Common myeloid progenitor, CD34-positive (primary cell): ENCODE results near the gene TMEM86B.
A peak's percentile ranks its signal among the peaks of the same experiment; 100 is the strongest.

Experiments used
- CTCF ChIA-PET: fragments of 350-600 bp; sonication (Branson Sonifier 250); formaldehyde crosslinking; loops from one replicate; lab custom pipeline; 2021; ENCODE audit warnings: antibody characterized with exemption; lab: Charles Lee
- POLR2A ChIA-PET: fragments of 350-600 bp; sonication (Branson Sonifier 250); formaldehyde crosslinking; loops from one replicate; lab custom pipeline; 2021; ENCODE audit warnings: antibody characterized with exemption; lab: Charles Lee
- DNase-seq, 3 donors: peaks; one replicate each; pipeline versions ENCODE4 v3.0.0 to v3.0.0-alpha.2; 2013
- H3K27ac ChIP-seq, 2 experiments: 1 replicate in 1 of 2; 2 replicates in 1 of 2; pipeline ENCODE4 v1.7.0; 2013; ENCODE audit warnings: inconsistent platforms in 2 of 2, low read length in 2 of 2, mild to moderate bottlenecking in 2 of 2, low read depth in 1 of 2, moderate library complexity in 1 of 2; ENCODE audit not compliant: severe bottlenecking in 2 of 2, insufficient read depth in 1 of 2, poor library complexity in 1 of 2
- H3K27me3 ChIP-seq, 5 experiments: replicated peaks in 2 of 5; 1 replicate in 3 of 5; 2 replicates in 2 of 5; pipeline versions ENCODE4 v1.6.1 to v1.7.0; 2013; ENCODE audit warnings: low read length in 4 of 5, mild to moderate bottlenecking in 2 of 5, moderate library complexity in 2 of 5, inconsistent platforms in 1 of 5; ENCODE audit not compliant: insufficient read depth in 5 of 5, control insufficient read depth in 4 of 5
- H3K36me3 ChIP-seq, 4 experiments: 1 replicate in 2 of 4; 2 replicates in 2 of 4; pipeline versions ENCODE4 v1.6.1 to v1.7.0; 2013; ENCODE audit warnings: low read length in 3 of 4, control low read depth in 1 of 4, mild to moderate bottlenecking in 1 of 4; ENCODE audit not compliant: control insufficient read depth in 4 of 4, insufficient read depth in 4 of 4
- H3K4me1 ChIP-seq, 4 experiments: 1 replicate in 3 of 4; 2 replicates in 1 of 4; pipeline versions ENCODE4 v1.6.1 to v1.7.1; 2013; ENCODE audit warnings: low read length in 3 of 4, mild to moderate bottlenecking in 3 of 4, control low read depth in 1 of 4, inconsistent platforms in 1 of 4, moderate library complexity in 1 of 4; ENCODE audit not compliant: control insufficient read depth in 4 of 4, insufficient read depth in 4 of 4; ENCODE audit errors: control extremely low read depth in 1 of 4
- H3K4me3 ChIP-seq, 7 experiments: 1 replicate in 4 of 7; 2 replicates in 3 of 7; pipeline versions ENCODE4 v1.5.1 to v1.7.0; 2013; ENCODE audit warnings: mild to moderate bottlenecking in 7 of 7, low read length in 6 of 7, moderate library complexity in 6 of 7, inconsistent platforms in 2 of 7, low read depth in 2 of 7, control low read depth in 1 of 7; ENCODE audit not compliant: insufficient read depth in 4 of 7, control insufficient read depth in 1 of 7; ENCODE audit errors: extremely low read depth in 1 of 7
- H3K9me3 ChIP-seq, 5 experiments: 1 replicate in 4 of 5; 2 replicates in 1 of 5; pipeline versions ENCODE4 v1.6.1 to v1.7.1; 2013; ENCODE audit warnings: low read length in 4 of 5, mild to moderate bottlenecking in 2 of 5, inconsistent platforms in 1 of 5, low read depth in 1 of 5, moderate library complexity in 1 of 5; ENCODE audit not compliant: control insufficient read depth in 4 of 5, insufficient read depth in 2 of 5; ENCODE audit errors: control extremely low read depth in 1 of 5
- WGBS: methylation state at CpG from one replicate; pipeline ENCODE4 v1.1.5; 2013; ENCODE audit not compliant: insufficient coverage; 5-methylcytosine and 5-hydroxymethylcytosine counted together

The TMEM86B gene

DNA sequence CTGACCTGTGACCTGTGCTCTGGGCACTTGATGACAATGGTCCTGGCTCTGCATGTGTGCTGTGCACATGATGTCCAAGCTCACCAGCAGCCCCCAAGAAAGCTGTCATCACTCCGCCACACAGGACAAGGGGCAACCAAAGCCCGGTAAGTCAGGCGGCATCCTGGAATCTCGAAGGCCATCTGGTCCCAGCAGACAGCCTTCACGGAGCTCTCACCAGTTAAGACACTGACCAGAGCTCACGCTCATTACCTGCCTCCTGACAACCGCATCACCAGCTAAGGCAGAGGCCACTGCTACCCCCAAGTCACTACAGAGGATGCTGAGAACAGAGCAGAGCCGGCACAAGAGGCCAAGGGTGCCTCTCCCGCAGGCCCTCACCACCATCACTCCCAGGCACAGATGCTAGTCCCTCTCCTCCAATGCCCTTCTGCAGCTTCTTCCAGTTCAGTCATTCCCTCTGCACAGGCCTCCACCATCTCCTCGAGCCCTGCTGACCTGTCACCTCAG lies 19.7 kb upstream of the TMEM86B start:
- H3K36me3 ChIP-seq: peaks cover 6 to 76% (median 41%) of the 10 kb centered on the region in 4 experiments
- H3K27me3 ChIP-seq: no peaks in the 10 kb centered on the region
- POLR2A ChIA-PET: interaction anchor here (1.4 kb wide), 1 partner anchor 11 kb away, joined by 6 read pairs; the partner anchor contains the start of gene PPP6R1
- peak overlapping the region; percentile 69 to 90 for H3K27ac ChIP-seq
- DNase-seq: no peak
- H3K4me1 ChIP-seq: peaks cover 14 to 68% (median 63%) of the 10 kb centered on the region in 4 experiments
- WGBS: 93% methylated on average over 9 of the region's 10 CpGs
- no peaks in the 10 kb centered on the region for H3K9me3 ChIP-seq
- H3K4me3 ChIP-seq: peak overlapping the region in 1 of 7 experiments; percentile 1
- CTCF ChIA-PET: interaction anchor here (1.4 to 1.8 kb wide), 3 partner anchors 8 to 11 kb away, joined by 4 to 5 read pairs (median 4); partner anchors contain the start of gene PPP6R1

DNA sequence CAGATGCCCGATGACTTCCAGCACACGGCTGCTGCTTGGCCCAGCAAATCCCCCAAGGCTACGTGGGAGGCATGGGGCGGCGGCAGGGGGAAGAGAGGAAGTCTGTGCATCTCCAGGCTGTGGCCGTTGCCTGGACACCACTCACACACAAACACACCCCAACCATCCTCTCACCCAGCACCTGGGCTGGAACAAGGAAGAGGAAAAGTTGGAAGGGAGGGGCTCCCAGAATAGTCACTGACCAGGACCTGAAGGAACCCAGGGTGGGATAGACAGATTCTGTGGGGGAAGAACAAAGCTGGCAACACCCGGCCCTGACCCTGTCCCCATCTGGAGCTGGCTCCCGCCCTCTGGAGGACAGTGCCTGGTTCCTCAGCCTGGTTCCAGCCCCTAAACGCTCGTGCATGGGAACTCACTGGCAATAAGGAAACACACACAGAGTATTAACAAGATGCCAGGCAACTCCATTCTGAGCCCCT lies 19.1 kb upstream of the TMEM86B start:
- DNase-seq: peak; percentile 59 to 90 (median 89)
- H3K4me1 ChIP-seq: peaks cover 11 to 63% (median 58%) of the 10 kb centered on the region in 4 experiments
- peak overlapping the region; percentile 69 to 90 for H3K27ac ChIP-seq
- no peaks in the 10 kb centered on the region for H3K9me3 ChIP-seq
- WGBS: 27% methylated on average over 5 of the region's 10 CpGs
- H3K27me3 ChIP-seq: no peaks in the 10 kb centered on the region
- H3K36me3 ChIP-seq: peaks cover 6 to 75% (median 42%) of the 10 kb centered on the region in 4 experiments
- peak overlapping the region in 2 of 7 experiments; percentile 28 to 52 for H3K4me3 ChIP-seq
- ChIA-PET POLR2A (interaction anchor here (1.4 kb wide), 1 partner anchor 12 kb away, joined by 6 read pairs; the partner anchor contains the start of gene PPP6R1), CTCF (interaction anchor here (1.4 to 1.8 kb wide), 3 partner anchors 8 to 12 kb away, joined by 4 to 5 read pairs (median 4); partner anchors contain the start of gene PPP6R1)

DNA sequence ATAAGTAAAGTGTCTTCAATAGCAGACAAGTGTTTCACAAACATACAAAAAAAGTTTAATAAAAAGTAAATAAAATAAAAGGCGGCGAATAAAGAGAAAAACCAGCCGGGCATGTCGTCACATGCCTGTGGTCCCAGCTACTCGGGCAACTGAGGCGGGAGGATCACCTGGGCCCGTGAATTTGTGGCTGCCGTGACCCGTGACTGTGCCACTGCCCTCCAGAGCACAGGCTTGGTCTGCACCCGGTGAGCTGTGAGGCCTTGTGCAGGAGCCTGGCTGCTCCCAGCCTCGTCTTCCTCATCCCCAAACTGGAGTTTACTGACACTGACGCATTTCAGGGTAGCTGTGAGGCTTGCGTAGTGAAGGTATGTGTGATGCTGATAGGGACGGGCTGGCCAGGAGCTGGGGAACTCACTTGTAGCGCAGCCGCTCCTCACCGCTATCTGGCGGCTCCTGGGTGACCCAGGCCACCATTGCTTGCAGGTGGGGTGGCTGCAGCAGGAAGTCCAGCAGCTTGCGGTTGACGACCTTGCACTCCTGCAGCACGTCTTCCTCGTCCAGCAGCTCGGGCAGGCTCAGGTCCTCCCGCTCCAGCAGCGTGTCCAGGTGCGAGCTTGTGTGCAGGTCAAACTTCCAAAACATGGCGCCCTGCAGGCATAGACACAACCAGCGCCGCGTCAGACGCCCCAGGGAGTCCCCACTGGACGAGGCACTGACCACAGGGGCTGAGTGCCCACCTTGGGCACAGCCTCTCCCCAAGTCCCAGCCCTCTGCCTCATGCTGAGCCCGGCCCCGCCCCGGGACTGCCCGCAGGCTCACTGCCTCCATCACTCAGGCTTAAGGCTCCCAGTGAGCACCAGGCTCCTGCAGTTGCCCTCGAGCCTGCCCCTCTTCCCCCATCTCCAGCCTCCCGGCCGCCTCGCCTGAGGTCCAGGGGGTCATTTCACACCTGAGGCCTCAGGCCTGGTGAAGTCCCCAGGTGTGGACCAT lies 18.2 kb upstream of the TMEM86B start:
- DNase-seq: no peak
- Histone ChIP-seq H3K27me3 (no peaks in the 10 kb centered on the region), H3K4me3 (peak overlapping the region in 1 of 7 experiments; percentile 52), H3K27ac (peak overlapping the region; percentile 69 to 90), H3K4me1 (peaks cover 7 to 54% (median 49%) of the 10 kb centered on the region in 4 experiments), H3K36me3 (peaks cover 12 to 84% (median 48%) of the 10 kb centered on the region in 4 experiments), H3K9me3 (no peaks in the 10 kb centered on the region)
- POLR2A ChIA-PET: interaction anchor here (0.5 kb wide), 1 partner anchor 881 kb away, joined by 3 read pairs; no protein-coding TSS in a partner anchor
- CTCF ChIA-PET: interaction anchor here (0.8 to 1.7 kb wide), 4 partner anchors 8 to 142 kb away, joined by 3 to 4 read pairs (median 4); no protein-coding TSS in a partner anchor
- WGBS: 93% methylated on average over 40 of the region's 40 CpGs

DNA sequence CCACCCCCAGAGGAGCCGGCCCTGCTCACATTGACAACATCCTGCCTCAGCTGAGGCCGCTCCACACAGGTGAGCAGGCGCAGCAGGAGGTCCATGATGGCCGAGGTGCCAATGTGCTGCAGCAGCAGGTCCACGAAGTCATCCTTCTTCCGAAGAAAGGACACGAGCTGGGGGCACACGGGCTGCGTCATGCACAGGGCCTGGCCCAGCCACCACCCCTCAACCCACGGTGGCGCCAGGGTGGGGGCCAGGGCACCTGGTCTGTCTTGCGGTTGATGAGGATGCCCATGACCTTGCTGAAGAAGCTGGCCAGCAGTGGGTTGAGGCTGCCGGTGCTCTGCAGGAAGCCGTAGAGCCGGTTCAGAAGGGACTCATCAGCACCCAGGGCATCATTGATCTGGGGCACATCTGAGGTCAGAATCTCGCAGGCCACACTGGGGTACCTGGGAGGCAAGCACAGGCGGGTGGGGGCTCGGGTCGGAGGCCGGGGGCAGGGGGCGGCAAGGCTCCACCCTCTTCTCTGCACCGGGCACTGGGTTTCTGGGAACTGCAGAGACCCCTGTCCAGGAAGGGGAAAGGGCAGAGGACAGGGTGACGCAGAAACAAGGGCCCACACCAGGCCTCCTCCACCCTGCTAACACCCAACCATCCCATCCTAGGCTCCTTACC lies 16.8 kb upstream of the TMEM86B start:
- POLR2A ChIA-PET: interaction anchor here (0.8 kb wide), 1 partner anchor 14 kb away, joined by 4 read pairs; the partner anchor contains the start of gene PPP6R1
- no peak for DNase-seq
- H3K27ac ChIP-seq: peak overlapping the region in 1 of 2 experiments; percentile 38
- peaks cover 15 to 89% (median 59%) of the 10 kb centered on the region in 4 experiments for H3K36me3 ChIP-seq
- CTCF ChIA-PET: interaction anchor here (1.0 to 1.7 kb wide), 3 partner anchors 9 to 143 kb away, joined by 3 to 4 read pairs (median 4); no protein-coding TSS in a partner anchor
- H3K4me3 ChIP-seq: no peak overlapping the region
- no peaks in the 10 kb centered on the region for H3K9me3 ChIP-seq
- over 99% methylated on average over 15 of the region's 23 CpGs for WGBS
- no peaks in the 10 kb centered on the region for H3K27me3 ChIP-seq
- peaks cover 0 to 40% (median 35%) of the 10 kb centered on the region in 4 experiments for H3K4me1 ChIP-seq

DNA sequence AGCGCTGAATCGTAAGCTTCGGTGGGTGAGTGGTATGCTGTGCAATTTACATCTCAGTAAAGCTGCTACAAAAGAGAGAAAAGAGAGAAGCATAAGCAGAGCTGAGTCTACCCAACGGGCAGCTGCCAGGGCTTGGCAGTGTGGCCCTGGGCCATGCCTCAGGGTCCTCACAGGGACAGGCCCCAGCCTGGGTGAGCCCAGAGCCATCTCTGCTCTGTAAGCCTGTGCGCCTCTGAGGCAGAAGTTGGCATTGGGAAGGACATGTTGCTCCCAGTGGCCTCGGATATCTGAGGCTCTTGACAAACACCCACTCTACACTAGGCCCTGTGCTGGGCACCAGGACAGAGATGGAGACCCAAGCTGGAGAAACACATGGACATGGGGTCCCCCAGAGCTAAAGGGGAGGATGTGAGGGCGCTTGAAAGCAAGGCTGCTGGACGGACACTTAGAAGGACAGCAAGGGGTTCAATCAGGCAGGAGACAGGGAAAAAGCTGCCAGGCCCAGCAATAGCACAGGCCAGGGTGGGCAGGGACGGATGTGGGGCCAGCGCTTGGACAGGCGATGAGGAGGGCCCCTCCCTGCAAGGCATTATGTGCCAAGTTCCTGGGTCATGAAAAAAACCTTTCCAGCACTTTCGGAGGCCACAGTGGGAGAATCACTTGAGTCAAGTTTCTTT lies 15.6 kb upstream of the TMEM86B start:
- POLR2A ChIA-PET: no interaction called here

DNA sequence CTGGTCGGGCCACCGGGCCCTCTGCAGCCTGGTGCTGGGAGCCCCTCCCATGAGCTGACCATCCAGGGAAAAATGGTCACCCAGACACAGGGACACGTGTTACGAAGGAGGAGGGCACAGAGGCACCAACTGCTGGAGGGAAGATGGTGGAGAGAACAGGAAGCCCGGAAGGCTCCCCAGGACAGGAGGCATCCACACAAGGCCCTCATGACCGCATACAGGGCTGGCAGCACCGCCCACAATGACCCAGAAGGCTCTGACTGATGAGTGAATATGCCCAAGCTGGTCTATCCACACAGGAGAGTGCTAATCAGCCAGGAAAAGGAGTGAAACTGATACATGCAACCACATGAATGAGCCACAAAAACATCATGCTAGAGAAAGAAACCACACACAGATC lies 14.0 kb upstream of the TMEM86B start:
- no peak overlapping the region for H3K4me3 ChIP-seq
- no peaks in the 10 kb centered on the region for H3K27me3 ChIP-seq
- no peaks in the 10 kb centered on the region for H3K9me3 ChIP-seq
- POLR2A ChIA-PET: interaction anchor here (0.6 kb wide), 1 partner anchor 41 kb away, joined by 3 read pairs; no protein-coding TSS in a partner anchor
- DNase-seq: no peak
- 99% methylated on average over 5 of the region's 7 CpGs for WGBS
- no peak overlapping the region for H3K27ac ChIP-seq
- CTCF ChIA-PET: interaction anchor here (0.7 to 1.7 kb wide), 2 partner anchors 11 to 13 kb away, joined by 3 to 4 read pairs; no protein-coding TSS in a partner anchor
- peaks cover 25 to 94% (median 75%) of the 10 kb centered on the region in 4 experiments for H3K36me3 ChIP-seq
- H3K4me1 ChIP-seq: peaks cover 0 to 12% (median 8%) of the 10 kb centered on the region in 4 experiments

More for the DNA sequence above, 15.6 kb upstream of the TMEM86B start:
- no peak for DNase-seq
- WGBS: 97% methylated on average over 11 of the region's 12 CpGs
- H3K27me3 ChIP-seq: no peaks in the 10 kb centered on the region
- CTCF ChIA-PET: interaction anchor here (1.0 to 1.6 kb wide), 2 partner anchors 9 to 43 kb away, joined by 3 to 5 read pairs; no protein-coding TSS in a partner anchor
- peaks cover 18 to 94% (median 67%) of the 10 kb centered on the region in 4 experiments for H3K36me3 ChIP-seq
- H3K9me3 ChIP-seq: no peaks in the 10 kb centered on the region
- H3K4me1 ChIP-seq: peaks cover 0 to 28% (median 25%) of the 10 kb centered on the region in 4 experiments
- H3K4me3 ChIP-seq: no peak overlapping the region
- H3K27ac ChIP-seq: peak overlapping the region in 1 of 2 experiments; percentile 43
